ENCODE results near the gene ATG9B. TPM values are rescaled to one million over a fixed set of nuclear protein-coding genes. Genes with fewer than 3 reads are reported as not detected.

Gene ATG9B
- total RNA-seq, 2 donors from 2014 or later = 5.3 to 12.2 TPM

DNA sequence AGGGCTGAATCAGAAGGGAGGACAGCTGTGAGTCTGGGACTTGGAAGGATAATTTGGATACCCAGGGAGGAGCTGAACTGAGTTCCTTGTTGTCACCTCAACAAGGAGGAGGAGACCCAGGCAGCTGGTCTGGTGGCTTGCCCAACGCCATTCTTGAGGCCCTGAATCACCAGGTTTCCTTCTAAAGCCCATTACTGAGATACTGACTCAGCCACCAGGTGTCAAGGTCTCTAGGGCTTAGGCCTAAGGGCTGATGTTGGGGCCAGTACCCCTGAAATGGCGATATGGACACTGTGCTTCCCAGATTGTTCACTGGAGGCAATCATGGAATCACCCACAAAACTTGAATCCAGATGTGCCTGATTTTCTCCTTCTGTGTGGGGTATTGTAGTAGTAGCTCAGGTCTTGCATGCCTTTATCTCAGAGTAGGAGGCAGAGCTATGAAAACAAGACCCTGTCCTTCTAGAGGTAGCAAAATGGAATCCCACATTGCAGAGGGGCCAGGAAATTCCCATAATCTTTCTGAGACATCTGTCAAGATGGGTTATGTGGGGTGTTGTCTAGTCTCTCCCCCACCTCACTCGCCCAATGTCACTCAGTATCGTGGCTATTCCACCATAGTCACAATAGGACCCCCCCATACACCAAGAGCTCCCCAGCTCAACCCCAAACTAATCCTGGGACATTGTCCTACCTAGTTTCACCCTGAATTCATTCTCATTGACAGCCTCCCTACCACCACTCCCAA is 1.8 kb upstream of the ATG9B start:
- Mint-ChIP-seq H3K36me3 (ENCODE audit: low read depth) (peaks cover 2% of the 10 kb centered on the region), H3K4me3 (no peak overlapping the region), H3K27ac (peak overlapping the region; percentile 70), H3K27me3 (peaks cover 4% of the 10 kb centered on the region), H3K4me1 (peaks cover 16% of the 10 kb centered on the region)
- H3K9me3 ChIP-seq (ENCODE audit: control insufficient read depth, low read length, poor library complexity, severe bottlenecking) = no peaks in the 10 kb centered on the region
- ATAC-seq (no peak), DNase-seq (no peak)

DNA sequence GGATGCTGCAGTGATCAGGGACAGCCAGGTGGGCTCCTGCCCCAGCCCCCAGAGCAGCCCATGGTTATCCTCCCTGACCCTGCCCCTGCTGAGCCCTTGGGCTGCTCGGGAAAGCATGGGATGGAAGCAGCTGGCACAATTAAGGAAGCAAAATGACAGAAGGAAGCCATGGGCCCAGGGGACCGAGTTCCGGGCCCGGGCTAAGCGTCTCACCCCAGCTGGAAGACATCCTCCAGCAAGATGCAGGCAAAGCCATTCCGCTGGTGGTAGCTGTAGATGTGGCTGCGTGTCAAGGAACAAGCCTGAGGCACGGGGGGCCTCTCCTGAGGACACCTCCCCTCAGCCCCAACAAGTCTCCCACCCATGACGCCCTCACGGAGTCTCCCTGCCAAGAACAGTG is 1.1 kb downstream of the ATG9B start:
- no peaks in the 10 kb centered on the region for H3K9me3 ChIP-seq (ENCODE audit: control insufficient read depth, low read length, poor library complexity, severe bottlenecking)
- no peaks in the 10 kb centered on the region for H3K36me3 Mint-ChIP-seq (ENCODE audit: low read depth)
- H3K4me3 Mint-ChIP-seq = no peak overlapping the region
- ATAC-seq (no peak), DNase-seq (no peak)
- no peak overlapping the region for H3K27ac Mint-ChIP-seq
- peaks cover 13% of the 10 kb centered on the region for H3K27me3 Mint-ChIP-seq
- H3K4me1 Mint-ChIP-seq = peaks cover 15% of the 10 kb centered on the region

DNA sequence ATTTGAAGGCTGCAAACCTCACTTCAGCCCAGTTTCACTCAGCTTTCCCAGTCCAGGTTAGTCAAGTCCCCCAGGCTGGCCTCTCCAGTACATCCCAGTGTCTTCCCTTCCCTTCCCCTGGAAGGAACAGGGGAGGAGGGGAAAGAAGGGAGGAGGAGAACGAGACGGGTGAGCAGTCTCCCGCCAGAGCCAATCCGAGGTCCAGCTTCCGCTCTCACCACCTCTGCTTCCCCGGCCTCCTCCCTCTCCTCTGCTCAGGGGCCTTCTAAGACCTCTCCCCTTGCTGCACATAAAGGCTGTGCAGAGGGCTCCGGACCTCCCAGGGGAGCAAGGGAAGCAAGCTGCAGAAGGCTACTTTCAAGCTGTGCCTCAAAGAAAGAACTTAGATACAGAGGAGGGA is 4.1 kb downstream of the ATG9B start:
- ATAC-seq (no peak), DNase-seq (no peak)
- H3K27me3 Mint-ChIP-seq = peaks cover 14% of the 10 kb centered on the region
- H3K36me3 Mint-ChIP-seq (ENCODE audit: low read depth) = peaks cover 3% of the 10 kb centered on the region
- H3K4me1 Mint-ChIP-seq = peaks cover 31% of the 10 kb centered on the region
- peak overlapping the region; percentile 27 for H3K27ac Mint-ChIP-seq
- H3K4me3 Mint-ChIP-seq = peak overlapping the region; percentile 60
- H3K9me3 ChIP-seq (ENCODE audit: control insufficient read depth, low read length, poor library complexity, severe bottlenecking) = no peaks in the 10 kb centered on the region

DNA sequence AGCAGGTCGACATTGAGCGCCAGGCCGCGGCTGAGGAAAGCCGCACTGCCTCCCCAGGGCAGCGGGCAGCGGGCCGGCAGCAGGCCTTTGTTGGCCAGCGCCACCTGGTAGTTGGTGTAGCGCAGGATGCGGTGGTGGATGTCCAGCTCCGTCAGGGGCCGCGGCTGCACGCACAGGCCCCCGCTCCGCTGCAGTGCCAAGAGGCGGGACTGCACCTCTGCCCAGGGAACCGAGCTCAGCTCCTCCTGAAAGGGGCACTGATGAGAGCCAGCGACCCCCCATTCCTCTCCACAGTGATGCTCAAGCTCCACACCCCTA is 5.2 kb downstream of the ATG9B start:
- H3K9me3 ChIP-seq (ENCODE audit: control insufficient read depth, low read length, poor library complexity, severe bottlenecking) = no peaks in the 10 kb centered on the region
- peaks cover 3% of the 10 kb centered on the region for H3K36me3 Mint-ChIP-seq (ENCODE audit: low read depth)
- DNase-seq = no peak
- peaks cover 41% of the 10 kb centered on the region for H3K4me1 Mint-ChIP-seq
- ATAC-seq = no peak
- peaks cover 14% of the 10 kb centered on the region for H3K27me3 Mint-ChIP-seq
- H3K4me3 Mint-ChIP-seq = peak overlapping the region; percentile 94
- no peak overlapping the region for H3K27ac Mint-ChIP-seq

DNA sequence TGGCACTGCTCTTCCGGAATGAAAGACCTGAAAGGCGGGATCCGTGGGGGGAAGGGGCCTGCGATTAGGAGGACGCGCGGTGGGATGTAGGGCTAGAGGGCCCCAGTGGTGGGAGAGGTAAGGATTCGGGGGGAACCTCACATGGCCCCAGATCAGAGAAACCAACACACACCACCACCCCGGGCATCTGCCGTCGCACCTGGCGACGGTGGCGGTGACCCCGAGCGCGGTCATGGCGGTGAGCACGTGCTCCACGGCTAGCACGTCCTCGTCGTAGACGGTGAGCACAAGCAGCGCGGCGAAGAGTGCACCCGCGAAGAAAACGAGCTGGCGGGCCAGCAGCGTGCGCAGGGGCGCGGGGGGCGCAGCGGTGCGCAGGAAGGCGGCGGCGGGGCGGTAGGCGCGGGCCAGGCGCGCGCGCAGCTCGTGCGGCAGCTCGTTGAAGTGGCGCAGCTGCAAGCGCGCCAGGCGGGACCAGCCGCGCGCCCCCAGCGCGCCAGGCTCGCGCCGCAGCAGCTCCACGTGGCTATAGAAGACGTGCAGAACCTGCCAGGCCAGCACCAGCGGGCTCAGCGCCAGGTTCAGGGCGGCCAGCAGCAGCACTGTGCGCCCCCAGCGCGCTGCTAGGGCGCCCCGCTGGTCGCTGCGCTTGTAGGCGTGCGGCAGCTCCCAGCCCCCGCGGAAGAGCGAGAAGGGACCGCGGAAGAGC is 5.7 kb downstream of the ATG9B start:
- DNase-seq (peak; percentile 33 to 38 (median 37)), ATAC-seq (peak; percentile 43)
- Mint-ChIP-seq H3K36me3 (ENCODE audit: low read depth) (peaks cover 3% of the 10 kb centered on the region), H3K27ac (peak overlapping the region; percentile 98), H3K4me3 (peak overlapping the region; percentile 94), H3K4me1 (peaks cover 41% of the 10 kb centered on the region), H3K27me3 (peaks cover 14% of the 10 kb centered on the region)
- no peaks in the 10 kb centered on the region for H3K9me3 ChIP-seq (ENCODE audit: control insufficient read depth, low read length, poor library complexity, severe bottlenecking)

DNA sequence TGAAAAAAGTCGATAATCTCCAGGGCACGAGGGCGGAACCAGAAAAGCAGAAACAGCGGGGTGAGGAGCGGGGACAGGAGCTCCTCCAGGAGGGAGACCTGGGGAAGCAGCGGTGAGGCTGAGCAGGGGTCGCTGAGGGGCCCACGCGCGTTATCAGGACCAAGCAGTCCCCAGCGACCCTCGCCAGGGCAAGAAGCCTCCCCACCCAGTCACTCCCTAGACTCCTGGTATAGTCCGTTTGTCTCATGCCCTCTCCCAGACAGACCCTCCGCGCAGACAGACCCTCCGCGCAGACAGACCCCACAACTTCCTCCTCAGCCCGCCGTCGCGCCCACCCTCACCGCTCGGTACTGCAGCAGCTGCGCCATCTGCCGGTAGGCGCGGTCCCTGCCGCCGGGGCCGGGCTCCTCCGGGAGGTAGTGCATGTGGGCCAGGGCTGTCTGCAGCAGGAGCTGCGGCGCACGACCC is 6.3 kb downstream of the ATG9B start:
- peak overlapping the region; percentile 98 for H3K27ac Mint-ChIP-seq

DNA sequence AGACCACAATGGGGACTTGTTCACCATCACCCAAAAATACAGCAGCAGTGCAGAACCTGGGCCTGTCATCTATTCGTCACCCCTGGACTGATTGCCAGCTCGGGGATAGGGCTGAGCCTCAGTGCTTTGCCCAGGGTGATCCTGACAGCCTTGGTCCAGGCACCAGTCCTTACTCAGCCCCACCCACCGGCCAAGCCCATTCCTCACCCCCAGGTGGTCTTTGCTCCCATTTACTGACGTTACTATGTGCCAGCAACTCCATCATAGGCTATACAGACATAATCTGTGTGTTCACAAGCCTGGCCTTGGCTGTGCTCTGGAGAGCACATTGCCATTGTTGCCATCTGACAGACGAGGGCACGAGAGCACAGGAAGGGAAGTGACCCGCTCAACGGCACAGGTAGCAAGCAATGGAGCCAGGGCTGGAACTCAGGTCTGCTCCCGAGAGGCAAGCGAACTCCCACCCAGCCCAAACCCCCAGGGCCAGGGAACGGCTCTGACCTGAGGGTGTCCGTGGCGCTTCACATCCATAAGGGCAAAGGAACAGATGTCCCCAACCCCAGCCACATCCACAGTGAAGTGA is 6.8 kb downstream of the ATG9B start:
- H3K4me3 Mint-ChIP-seq = peak overlapping the region; percentile 94
- ATAC-seq = no peak
- peaks cover 3% of the 10 kb centered on the region for H3K36me3 Mint-ChIP-seq (ENCODE audit: low read depth)
- H3K27ac Mint-ChIP-seq = peak overlapping the region; percentile 98
- H3K9me3 ChIP-seq (ENCODE audit: control insufficient read depth, low read length, poor library complexity, severe bottlenecking) = no peaks in the 10 kb centered on the region
- H3K4me1 Mint-ChIP-seq = peaks cover 45% of the 10 kb centered on the region
- H3K27me3 Mint-ChIP-seq = peaks cover 9% of the 10 kb centered on the region
- DNase-seq = no peak

More for the DNA sequence above, 6.3 kb downstream of the ATG9B start:
- H3K9me3 ChIP-seq (ENCODE audit: control insufficient read depth, low read length, poor library complexity, severe bottlenecking) = no peaks in the 10 kb centered on the region
- Mint-ChIP-seq H3K27me3 (peaks cover 11% of the 10 kb centered on the region), H3K4me1 (peaks cover 41% of the 10 kb centered on the region), H3K4me3 (peak overlapping the region; percentile 94), H3K36me3 (ENCODE audit: low read depth) (peaks cover 3% of the 10 kb centered on the region)
- ATAC-seq (peak; percentile 57), DNase-seq (peak; percentile 71 to 82 (median 76))

DNA sequence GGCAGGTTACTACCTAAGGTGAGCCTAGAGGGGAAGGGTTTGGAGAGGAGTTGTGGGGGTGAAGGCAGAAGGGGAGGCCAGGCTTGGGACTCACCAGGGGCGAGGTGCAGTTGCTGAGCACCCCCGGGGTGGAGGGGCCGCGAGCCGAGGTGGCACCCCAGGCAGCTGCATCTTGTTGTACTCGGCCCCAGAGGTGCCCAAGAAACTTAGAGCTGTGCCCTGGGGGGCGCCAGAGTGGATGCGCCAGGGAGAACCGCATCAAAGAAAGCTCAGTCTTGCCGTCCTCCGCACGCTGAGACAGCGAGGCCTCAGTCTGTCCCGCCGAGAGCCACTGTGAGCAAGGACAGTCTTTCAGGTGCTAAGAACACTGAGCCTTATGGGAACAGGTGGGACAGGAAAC is 7.4 kb downstream of the ATG9B start:
- H3K27me3 Mint-ChIP-seq = peaks cover 9% of the 10 kb centered on the region
- H3K4me1 Mint-ChIP-seq = peaks cover 50% of the 10 kb centered on the region
- DNase-seq (no peak), ATAC-seq (no peak)
- H3K9me3 ChIP-seq (ENCODE audit: control insufficient read depth, low read length, poor library complexity, severe bottlenecking) = no peaks in the 10 kb centered on the region
- peak overlapping the region; percentile 98 for H3K27ac Mint-ChIP-seq
- peaks cover 3% of the 10 kb centered on the region for H3K36me3 Mint-ChIP-seq (ENCODE audit: low read depth)
- H3K4me3 Mint-ChIP-seq = peak overlapping the region; percentile 94

DNA sequence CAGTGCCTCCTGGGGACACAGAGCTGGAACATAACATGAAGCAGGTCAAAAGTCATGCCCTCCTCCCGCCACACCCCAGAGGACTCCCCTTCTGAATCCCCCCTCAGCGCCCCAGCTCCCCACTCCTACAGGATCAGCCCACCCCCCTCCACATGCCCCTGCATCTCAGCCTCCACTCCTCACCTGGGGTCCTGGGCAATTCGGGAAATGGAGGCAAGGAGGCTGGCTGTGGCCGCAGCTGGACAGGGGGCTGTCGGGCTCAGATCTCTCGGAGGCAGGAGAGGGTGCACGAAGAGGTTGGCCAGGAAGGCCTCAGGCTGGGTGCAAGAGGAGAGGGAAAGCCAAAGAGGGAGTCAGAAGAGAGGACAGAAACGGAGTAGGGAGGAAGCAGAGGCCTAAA is 7.8 kb downstream of the ATG9B start:
- no peaks in the 10 kb centered on the region for H3K9me3 ChIP-seq (ENCODE audit: control insufficient read depth, low read length, poor library complexity, severe bottlenecking)
- H3K4me1 Mint-ChIP-seq = peaks cover 54% of the 10 kb centered on the region
- peaks cover 9% of the 10 kb centered on the region for H3K27me3 Mint-ChIP-seq
- H3K36me3 Mint-ChIP-seq (ENCODE audit: low read depth) = peaks cover 3% of the 10 kb centered on the region
- no peak for ATAC-seq
- H3K27ac Mint-ChIP-seq = peak overlapping the region; percentile 98
- DNase-seq = no peak
- H3K4me3 Mint-ChIP-seq = peak overlapping the region; percentile 49

DNA sequence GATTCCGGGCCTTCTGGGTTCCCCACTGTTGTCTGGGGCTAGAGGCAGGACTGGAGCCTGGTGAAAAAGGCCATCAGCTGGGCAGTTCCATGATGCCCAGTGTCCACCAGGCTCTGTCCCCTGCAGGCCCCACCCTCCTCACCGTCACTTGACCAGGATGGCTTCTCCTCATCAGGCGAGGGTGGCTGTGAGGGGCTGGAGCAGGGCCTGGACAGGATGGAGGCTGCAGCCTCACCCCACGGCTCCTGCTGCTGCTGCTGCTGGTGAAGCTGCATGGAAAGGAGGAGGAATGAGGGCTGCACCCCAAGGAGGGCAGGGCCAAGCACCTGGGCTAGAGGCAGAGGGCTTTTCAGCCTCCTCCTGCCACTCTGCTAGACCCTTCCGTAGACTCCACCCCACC is 8.3 kb downstream of the ATG9B start:
- Mint-ChIP-seq H3K27ac (peak overlapping the region; percentile 98), H3K27me3 (peaks cover 9% of the 10 kb centered on the region), H3K4me1 (peaks cover 57% of the 10 kb centered on the region), H3K4me3 (peak overlapping the region; percentile 94), H3K36me3 (ENCODE audit: low read depth) (peaks cover 3% of the 10 kb centered on the region)
- H3K9me3 ChIP-seq (ENCODE audit: control insufficient read depth, low read length, poor library complexity, severe bottlenecking) = no peaks in the 10 kb centered on the region
- ATAC-seq = no peak
- no peak for DNase-seq

DNA sequence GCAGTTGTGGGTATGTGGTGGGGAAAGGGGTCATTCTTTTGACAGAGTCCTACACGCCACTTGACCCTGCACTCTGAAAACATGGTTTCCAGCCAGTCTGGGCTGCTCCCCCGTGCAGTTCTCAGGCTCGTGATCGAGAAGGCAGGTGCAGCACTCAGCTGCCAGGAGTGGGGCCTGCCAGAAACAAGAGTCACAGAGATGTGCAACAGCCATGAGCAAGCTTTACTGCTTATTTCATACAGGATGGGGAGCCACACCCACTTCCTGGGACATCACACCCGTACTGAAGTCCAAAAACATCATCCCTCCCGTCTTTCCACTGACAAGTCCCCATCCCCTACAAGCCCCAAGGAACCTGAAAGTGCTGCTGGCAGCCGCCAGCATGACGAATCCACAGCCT is 9.3 kb downstream of the ATG9B start:
- Mint-ChIP-seq H3K36me3 (ENCODE audit: low read depth) (peaks cover 3% of the 10 kb centered on the region), H3K4me3 (peak overlapping the region; percentile 94), H3K27ac (peak overlapping the region; percentile 98), H3K4me1 (peaks cover 67% of the 10 kb centered on the region), H3K27me3 (peaks cover 9% of the 10 kb centered on the region)
- DNase-seq (no peak), ATAC-seq (no peak)
- no peaks in the 10 kb centered on the region for H3K9me3 ChIP-seq (ENCODE audit: control insufficient read depth, low read length, poor library complexity, severe bottlenecking)

DNA sequence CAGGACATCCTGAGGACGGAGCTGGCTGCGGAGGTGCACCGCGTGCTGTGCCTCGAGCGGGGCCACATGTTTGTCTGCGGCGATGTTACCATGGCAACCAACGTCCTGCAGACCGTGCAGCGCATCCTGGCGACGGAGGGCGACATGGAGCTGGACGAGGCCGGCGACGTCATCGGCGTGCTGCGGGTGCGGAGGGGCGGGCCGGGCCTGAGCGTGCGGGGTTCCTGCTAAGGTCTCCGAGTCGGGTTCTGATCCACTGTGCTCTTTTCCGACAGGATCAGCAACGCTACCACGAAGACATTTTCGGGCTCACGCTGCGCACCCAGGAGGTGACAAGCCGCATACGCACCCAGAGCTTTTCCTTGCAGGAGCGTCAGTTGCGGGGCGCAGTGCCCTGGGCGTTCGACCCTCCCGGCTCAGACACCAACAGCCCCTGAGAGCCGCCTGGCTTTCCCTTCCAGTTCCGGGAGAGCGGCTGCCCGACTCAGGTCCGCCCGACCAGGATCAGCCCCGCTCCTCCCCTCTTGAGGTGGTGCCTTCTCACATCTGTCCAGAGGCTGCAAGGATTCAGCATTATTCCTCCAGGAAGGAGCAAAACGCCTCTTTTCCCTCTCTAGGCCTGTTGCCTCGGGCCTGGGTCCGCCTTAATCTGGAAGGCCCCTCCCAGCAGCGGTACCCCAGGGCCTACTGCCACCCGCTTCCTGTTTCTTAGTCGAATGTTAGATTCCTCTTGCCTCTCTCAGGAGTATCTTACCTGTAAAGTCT is 10.4 kb downstream of the ATG9B start:
- DNase-seq (peak; percentile 89 to 93 (median 89)), ATAC-seq (peak; percentile 73)
- H3K36me3 Mint-ChIP-seq (ENCODE audit: low read depth) = peaks cover 3% of the 10 kb centered on the region
- no peaks in the 10 kb centered on the region for H3K9me3 ChIP-seq (ENCODE audit: control insufficient read depth, low read length, poor library complexity, severe bottlenecking)
- H3K27me3 Mint-ChIP-seq = peaks cover 4% of the 10 kb centered on the region
- peak overlapping the region; percentile 94 for H3K4me3 Mint-ChIP-seq
- H3K27ac Mint-ChIP-seq = peak overlapping the region; percentile 98
- peaks cover 66% of the 10 kb centered on the region for H3K4me1 Mint-ChIP-seq

DNA sequence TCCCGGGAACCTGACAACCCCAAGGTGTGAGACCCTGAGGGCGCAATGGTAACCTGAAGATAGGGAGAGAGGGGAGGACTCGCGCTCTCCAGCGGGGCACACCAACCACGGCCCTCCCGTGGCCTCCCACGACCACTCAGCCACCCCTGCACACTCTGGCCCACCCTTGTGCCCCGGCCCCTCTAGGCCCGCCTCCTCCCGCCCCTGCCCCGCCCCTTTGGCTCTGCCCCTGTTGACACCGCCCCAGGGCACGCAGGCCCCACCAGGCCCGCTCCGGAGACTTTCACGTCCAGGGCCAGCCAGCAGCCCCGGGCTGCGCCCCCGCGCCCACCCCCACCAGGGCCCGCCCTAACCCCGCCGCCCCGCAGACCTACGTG is 10.9 kb downstream of the ATG9B start:
- H3K36me3 Mint-ChIP-seq (ENCODE audit: low read depth) = peaks cover 3% of the 10 kb centered on the region
- H3K27me3 Mint-ChIP-seq = peaks cover 2% of the 10 kb centered on the region
- H3K9me3 ChIP-seq (ENCODE audit: control insufficient read depth, low read length, poor library complexity, severe bottlenecking) = no peaks in the 10 kb centered on the region
- DNase-seq (no peak), ATAC-seq (no peak)
- peak overlapping the region; percentile 94 for H3K4me3 Mint-ChIP-seq
- peak overlapping the region; percentile 98 for H3K27ac Mint-ChIP-seq
- H3K4me1 Mint-ChIP-seq = peaks cover 65% of the 10 kb centered on the region

Data from T-helper 17 cell (primary cell).